ENCODE data around the gene TBC1D4. TPM values are rescaled to one million over a fixed set of nuclear protein-coding genes. Genes with fewer than 3 reads are reported as not detected.

Gene TBC1D4
- total and polyA plus RNA-seq, 10 donors, result 10.1 to 67.0 (median 21.6) TPM

DNA sequence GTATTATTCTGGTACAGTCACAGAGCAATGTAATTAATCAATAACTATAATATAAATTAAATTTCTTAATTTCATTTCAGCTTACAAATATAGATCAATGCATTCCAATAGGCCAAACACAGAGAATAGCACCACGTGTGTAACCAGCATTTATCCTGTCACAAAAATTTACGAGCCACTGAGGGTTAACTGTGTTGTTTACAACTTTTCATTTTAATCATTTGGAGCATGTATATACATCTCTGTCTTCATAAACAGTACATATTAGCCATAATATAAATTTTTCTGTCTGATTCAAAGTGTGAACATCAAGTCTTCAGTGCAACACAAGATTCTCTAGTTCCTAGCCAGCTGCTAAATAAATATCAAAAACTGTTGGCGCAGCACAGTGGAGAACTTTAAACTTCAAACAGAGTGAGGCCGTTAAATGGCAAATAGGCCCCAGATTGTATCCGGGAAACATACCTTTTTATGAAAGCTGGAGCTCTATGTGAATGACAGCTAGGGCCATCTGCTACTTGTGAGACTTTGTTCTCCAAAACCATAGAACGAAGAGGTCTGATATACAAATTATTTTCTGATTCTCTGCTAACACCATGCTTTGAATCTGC lies 105.1 kb downstream of the TBC1D4 start:
- Histone ChIP-seq H3K4me3 (no peak overlapping the region), H3K36me3 (no peaks in the 10 kb centered on the region), H3K27ac (no peak overlapping the region), H3K27me3 (replicated peaks in 1 of 7) (no peaks in the 10 kb centered on the region), H3K4me1 (peaks cover 0 to 16% (median 5%) of the 10 kb centered on the region in 6 donors), H3K9me3 (no peaks in the 10 kb centered on the region)
- intact Hi-C loops (cut with DNase I; ENCODE audit: low total_unique reads), result loop anchor here (10.0 kb wide), 1 partner anchor 168 kb away; the partner anchor contains the start of gene UCHL3
- WGBS, 5 donors, result 91 to 97% (median 94%) methylated on average over 6 of the region's 6 CpGs
- no peak for DNase-seq
- no peak for TF ChIP-seq POLR2A (IDR thresholded peaks at IDR 0.05)
- TF ChIP-seq, protein P1, sequence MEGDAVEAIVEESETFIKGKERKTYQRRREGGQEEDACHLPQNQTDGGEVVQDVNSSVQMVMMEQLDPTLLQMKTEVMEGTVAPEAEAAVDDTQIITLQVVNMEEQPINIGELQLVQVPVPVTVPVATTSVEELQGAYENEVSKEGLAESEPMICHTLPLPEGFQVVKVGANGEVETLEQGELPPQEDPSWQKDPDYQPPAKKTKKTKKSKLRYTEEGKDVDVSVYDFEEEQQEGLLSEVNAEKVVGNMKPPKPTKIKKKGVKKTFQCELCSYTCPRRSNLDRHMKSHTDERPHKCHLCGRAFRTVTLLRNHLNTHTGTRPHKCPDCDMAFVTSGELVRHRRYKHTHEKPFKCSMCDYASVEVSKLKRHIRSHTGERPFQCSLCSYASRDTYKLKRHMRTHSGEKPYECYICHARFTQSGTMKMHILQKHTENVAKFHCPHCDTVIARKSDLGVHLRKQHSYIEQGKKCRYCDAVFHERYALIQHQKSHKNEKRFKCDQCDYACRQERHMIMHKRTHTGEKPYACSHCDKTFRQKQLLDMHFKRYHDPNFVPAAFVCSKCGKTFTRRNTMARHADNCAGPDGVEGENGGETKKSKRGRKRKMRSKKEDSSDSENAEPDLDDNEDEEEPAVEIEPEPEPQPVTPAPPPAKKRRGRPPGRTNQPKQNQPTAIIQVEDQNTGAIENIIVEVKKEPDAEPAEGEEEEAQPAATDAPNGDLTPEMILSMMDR (IDR thresholded peaks at IDR 0.05 in 8 of 11, conservative IDR thresholded peaks at IDR 0.05 in 3 of 11), result no peak
- no peak for TF ChIP-seq POLR2AphosphoS5 (IDR thresholded peaks at IDR 0.05)

DNA sequence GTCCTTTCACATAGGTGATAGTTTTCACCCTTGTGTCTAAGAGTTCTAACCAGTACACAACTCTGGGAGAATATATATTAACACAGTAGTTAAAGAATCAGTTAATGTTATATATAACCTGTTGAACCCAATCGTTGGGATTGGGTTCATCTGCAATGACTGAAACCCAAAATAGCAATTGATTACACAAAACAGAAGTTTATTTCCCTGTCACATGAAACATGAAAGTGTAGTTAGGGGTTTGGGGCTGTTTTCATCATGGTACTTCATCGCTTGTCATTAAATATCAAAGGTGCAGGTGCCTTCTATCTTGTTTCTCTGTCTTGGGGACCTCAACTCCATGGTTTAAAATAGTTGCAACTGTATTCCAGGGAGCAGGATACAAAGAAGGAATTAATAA lies 106.6 kb downstream of the TBC1D4 start:
- Histone ChIP-seq H3K36me3 (no peaks in the 10 kb centered on the region), H3K9me3 (no peaks in the 10 kb centered on the region), H3K27me3 (replicated peaks in 1 of 7) (no peaks in the 10 kb centered on the region), H3K27ac (no peak overlapping the region), H3K4me1 (peaks cover 0 to 16% (median 6%) of the 10 kb centered on the region in 6 donors), H3K4me3 (no peak overlapping the region)
- no peak for DNase-seq
- TF ChIP-seq POLR2AphosphoS5 (IDR thresholded peaks at IDR 0.05) (no peak), POLR2A (IDR thresholded peaks at IDR 0.05) (no peak)
- TF ChIP-seq, protein P1 (IDR thresholded peaks at IDR 0.05 in 8 of 11, conservative IDR thresholded peaks at IDR 0.05 in 3 of 11), result no peak
- WGBS, 5 donors, result 78 to 81% (median 80%) methylated on average over 2 of the region's 2 CpGs
- intact Hi-C loops (cut with DNase I; ENCODE audit: low total_unique reads), result loop anchor here (10.0 kb wide), 1 partner anchor 169 kb away; the partner anchor contains the start of gene UCHL3

DNA sequence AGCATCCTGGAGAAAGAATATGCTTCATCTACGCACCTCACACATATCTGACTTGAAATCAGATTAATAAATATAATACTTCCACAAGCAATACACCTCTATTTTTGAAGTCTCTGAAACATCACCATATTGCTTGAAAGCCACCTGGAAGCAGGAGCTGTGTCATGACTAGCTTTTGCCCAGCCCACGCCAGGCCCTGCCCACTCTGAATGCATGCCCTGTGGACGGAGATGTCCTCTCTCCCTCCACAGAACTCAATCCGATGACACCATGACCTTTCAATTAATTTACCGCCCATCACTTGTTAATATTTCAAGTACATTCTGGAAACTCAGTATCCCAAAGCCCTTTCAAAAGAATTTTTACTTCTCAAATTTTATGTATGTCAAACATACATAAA lies 108.0 kb downstream of the TBC1D4 start:
- H3K27me3 ChIP-seq (replicated peaks in 1 of 7), result no peaks in the 10 kb centered on the region
- no peak overlapping the region for H3K4me3 ChIP-seq
- H3K9me3 ChIP-seq, result no peaks in the 10 kb centered on the region
- peak overlapping the region in 1 of 8 donors; percentile 32 for H3K27ac ChIP-seq
- peaks cover 0 to 17% (median 6%) of the 10 kb centered on the region in 6 donors for H3K4me1 ChIP-seq
- DNase-seq, result no peak
- WGBS, 5 donors, result 83 to 96% (median 88%) methylated on average over 5 of the region's 5 CpGs
- intact Hi-C loops (cut with DNase I; ENCODE audit: low total_unique reads), result loop anchor here (5.0 to 10.0 kb wide), 2 partner anchors 103 to 171 kb away; partner anchors contain the start of gene UCHL3
- no peaks in the 10 kb centered on the region for H3K36me3 ChIP-seq
- TF ChIP-seq POLR2AphosphoS5 (IDR thresholded peaks at IDR 0.05) (no peak), POLR2A (IDR thresholded peaks at IDR 0.05) (no peak)
- TF ChIP-seq, protein P1 (IDR thresholded peaks at IDR 0.05 in 8 of 11, conservative IDR thresholded peaks at IDR 0.05 in 3 of 11), result no peak
